Skeletal muscle satellite cell (primary cell): ENCODE measurements around the gene RXRB.

Experiments
- H3K27me3 ChIP-seq: 2 replicates; pipeline ENCODE4 v1.7.0; 2013; ENCODE audit warnings: low read length; ENCODE audit not compliant: control insufficient read depth, insufficient read depth
- H3K36me3 ChIP-seq: 2 replicates; pipeline ENCODE4 v1.7.0; 2013; ENCODE audit warnings: mild to moderate bottlenecking, control low read depth, low read length; ENCODE audit not compliant: insufficient read depth
- H3K4me1 ChIP-seq: 2 replicates; pipeline ENCODE4 v1.7.0; 2013; ENCODE audit warnings: low read length; ENCODE audit not compliant: control insufficient read depth, insufficient read depth
- H3K4me2 ChIP-seq: 2 replicates; pipeline ENCODE4 v1.7.0; 2013; ENCODE audit warnings: mild to moderate bottlenecking, low read length
- H3K4me3 ChIP-seq: 2 replicates; pipeline ENCODE4 v1.7.0; 2013; ENCODE audit warnings: low read length
- H3K9ac ChIP-seq: 2 replicates; pipeline ENCODE4 v1.7.0; 2013; ENCODE audit warnings: mild to moderate bottlenecking, low read depth, low read length, moderate library complexity
- H3K9me3 ChIP-seq: replicated peaks from 2 replicates; pipeline ENCODE4 v1.7.0; 2013; ENCODE audit warnings: mild to moderate bottlenecking, control low read depth, low read length

Gene RXRB

DNA sequence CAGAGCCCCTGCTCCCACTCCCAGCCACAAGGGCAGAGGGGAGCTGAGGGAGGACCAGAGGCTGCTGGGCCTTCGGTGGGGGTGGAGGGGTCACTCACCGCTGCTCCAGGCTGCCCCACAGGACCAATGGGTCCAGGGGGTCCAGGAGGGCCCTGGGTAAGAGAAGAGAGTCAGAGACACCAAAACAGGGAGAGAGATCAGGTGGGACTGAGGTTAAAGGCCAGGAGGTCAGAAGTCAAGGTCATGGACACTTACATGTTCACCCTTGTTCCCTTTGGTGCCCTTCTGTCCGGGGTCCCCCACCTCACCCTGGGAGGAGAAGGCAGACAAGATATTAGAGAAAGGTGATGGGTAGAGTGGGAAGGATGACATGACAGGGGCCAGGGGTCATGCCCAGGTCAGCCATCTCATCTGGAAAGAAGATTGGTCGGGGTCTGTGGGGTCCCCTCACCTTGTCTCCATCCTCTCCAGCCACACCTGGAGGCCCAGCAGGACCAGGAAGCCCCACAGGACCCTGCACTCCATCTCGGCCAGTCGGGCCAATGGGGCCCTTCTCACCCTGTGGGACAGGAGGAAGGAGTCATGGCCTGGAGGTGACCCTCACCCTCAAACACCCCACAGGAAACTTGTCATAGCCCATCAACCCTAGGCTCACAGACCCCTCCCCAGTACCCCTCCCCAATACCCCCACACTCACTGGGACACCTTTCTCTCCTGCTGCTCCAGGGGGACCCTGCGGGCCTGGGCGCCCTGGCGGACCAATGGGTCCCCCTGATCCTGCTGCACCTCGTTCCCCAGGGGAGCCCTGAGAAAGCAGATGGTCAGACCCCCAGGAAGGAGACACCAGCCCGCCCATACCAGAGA, 29.2 kb downstream of the RXRB start:
- Histone ChIP-seq H3K9ac (no peak overlapping the region), H3K4me2 (no peak overlapping the region), H3K27me3 (peaks cover 13% of the 10 kb centered on the region), H3K36me3 (no peaks in the 10 kb centered on the region), H3K4me3 (no peak overlapping the region), H3K4me1 (no peaks in the 10 kb centered on the region), H3K9me3 (no peaks in the 10 kb centered on the region)

DNA sequence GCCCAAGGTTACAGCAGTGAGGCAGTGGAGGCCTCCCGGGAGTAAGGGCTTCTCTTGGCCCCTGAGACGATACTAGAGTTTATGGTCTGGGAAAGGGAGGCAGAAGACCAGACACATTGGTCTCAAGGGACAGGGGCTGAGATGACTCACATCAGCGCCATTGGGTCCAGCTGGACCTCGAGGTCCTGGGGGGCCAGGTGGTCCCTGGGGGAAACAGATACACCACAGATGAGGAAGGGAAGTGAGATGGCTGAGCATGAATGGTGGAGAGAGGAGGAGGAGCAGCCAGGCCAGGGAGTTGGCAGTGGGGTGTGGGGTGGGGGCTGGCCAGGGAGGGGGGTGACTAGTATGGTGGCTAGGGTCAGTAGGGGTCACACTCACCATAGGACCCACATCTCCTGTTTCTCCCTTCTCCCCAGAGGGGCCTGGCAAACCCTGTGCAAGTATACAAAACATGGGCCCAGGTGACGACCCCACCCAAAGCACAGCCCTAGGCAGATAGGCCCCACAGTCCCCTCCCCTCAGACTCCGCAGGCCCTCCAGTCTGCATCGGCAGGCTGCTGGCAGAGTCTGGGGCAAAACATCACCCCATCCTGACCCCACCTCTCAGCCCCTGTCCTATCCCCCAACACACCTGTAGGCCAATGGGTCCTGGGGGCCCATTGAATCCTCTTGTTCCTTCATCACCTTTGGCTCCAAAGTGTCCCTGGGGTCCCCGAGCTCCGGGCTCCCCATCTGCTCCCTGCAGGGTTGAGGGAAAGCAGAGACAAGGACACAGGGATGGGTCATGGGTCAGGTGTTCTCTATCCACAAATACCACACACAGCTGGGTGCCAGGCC, 30.1 kb downstream of the RXRB start:
- H3K4me2 ChIP-seq = no peak overlapping the region
- peaks cover 10% of the 10 kb centered on the region for H3K27me3 ChIP-seq
- no peak overlapping the region for H3K9ac ChIP-seq
- no peaks in the 10 kb centered on the region for H3K4me1 ChIP-seq
- no peaks in the 10 kb centered on the region for H3K9me3 ChIP-seq
- no peaks in the 10 kb centered on the region for H3K36me3 ChIP-seq
- H3K4me3 ChIP-seq = no peak overlapping the region

DNA sequence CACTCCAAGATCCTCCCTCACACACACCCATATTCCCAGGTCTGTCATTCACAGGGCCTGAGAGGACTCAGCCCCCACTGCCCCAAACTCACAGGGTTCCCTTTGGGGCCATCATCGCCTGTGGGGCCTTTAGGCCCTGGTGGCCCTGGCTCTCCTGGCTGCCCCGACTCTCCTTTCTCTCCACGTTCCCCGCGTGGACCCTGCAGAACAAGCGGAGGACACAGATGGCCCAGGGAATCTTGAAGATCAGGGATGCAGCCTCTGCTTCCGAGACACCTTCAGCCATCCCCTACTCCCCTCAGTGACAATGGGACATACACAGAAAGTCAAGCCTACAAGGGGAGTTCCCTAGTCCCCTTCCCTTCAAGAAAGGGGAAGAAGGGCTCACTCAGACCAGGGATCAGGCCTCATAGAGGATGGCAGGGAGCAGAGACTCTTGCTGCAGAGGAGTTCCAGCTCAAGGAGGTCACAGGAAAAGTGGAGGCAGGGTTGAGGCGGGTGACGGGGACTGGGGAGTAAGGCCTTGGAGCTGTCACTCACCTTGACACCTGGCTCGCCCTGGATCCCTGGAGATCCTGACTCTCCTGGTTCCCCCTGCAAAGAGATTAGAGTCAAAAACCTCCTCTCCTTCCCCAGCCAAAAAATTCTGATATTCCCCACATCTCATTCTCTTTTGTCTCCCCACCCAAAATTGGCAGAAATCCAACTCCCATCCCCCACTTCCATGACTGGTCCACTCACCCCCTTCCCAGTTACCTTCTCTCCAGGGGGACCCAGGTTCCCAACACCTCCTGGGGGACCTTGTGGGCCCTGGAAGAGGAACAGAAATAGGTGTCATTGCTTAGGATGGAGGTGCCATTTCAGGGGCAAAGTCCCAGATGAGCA, 30.9 kb downstream of the RXRB start:
- no peak overlapping the region for H3K4me3 ChIP-seq
- peaks cover 10% of the 10 kb centered on the region for H3K27me3 ChIP-seq
- no peaks in the 10 kb centered on the region for H3K4me1 ChIP-seq
- H3K36me3 ChIP-seq = no peaks in the 10 kb centered on the region
- no peaks in the 10 kb centered on the region for H3K9me3 ChIP-seq
- H3K4me2 ChIP-seq = no peak overlapping the region
- no peak overlapping the region for H3K9ac ChIP-seq

DNA sequence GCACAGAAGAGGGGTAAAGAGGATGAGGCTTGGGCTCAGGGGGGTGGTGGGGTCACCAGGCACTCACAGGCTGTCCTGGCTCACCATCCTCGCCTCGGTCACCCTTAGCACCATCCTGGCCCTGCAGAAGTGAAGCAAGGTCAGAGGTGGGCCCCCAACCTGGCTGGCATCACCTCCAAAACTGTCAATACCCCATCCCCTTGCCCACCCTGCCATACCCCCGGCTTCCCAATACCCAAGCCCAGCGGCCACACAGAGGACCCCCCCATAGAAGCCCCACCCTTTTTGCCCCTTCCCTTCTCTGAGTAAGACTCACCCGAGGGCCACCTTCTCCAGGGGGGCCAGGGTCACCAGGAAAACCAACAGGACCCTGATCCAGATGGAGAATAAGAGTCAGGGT, 31.8 kb downstream of the RXRB start:
- no peak overlapping the region for H3K9ac ChIP-seq
- H3K4me3 ChIP-seq = no peak overlapping the region
- peaks cover 18% of the 10 kb centered on the region for H3K27me3 ChIP-seq
- H3K36me3 ChIP-seq = no peaks in the 10 kb centered on the region
- H3K9me3 ChIP-seq = no peaks in the 10 kb centered on the region
- H3K4me2 ChIP-seq = no peak overlapping the region
- no peaks in the 10 kb centered on the region for H3K4me1 ChIP-seq

DNA sequence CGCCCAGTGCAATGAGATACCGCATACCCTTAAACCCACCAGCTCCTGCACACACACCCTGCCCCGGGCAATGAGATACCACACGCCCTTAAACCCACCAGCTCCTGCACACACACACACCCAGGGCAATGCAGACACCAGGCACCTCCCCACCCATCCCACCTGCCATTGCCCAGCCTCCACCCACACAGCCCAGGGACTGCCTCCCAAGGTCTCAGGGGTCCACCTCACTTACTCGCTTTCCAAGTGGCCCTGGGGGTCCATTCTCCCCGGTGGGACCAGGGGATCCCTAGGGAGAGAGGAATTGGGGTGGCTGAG, 32.2 kb downstream of the RXRB start:
- no peak overlapping the region for H3K9ac ChIP-seq
- H3K9me3 ChIP-seq = no peaks in the 10 kb centered on the region
- H3K4me3 ChIP-seq = no peak overlapping the region
- H3K4me1 ChIP-seq = no peaks in the 10 kb centered on the region
- peaks cover 14% of the 10 kb centered on the region for H3K27me3 ChIP-seq
- H3K4me2 ChIP-seq = no peak overlapping the region
- no peaks in the 10 kb centered on the region for H3K36me3 ChIP-seq

DNA sequence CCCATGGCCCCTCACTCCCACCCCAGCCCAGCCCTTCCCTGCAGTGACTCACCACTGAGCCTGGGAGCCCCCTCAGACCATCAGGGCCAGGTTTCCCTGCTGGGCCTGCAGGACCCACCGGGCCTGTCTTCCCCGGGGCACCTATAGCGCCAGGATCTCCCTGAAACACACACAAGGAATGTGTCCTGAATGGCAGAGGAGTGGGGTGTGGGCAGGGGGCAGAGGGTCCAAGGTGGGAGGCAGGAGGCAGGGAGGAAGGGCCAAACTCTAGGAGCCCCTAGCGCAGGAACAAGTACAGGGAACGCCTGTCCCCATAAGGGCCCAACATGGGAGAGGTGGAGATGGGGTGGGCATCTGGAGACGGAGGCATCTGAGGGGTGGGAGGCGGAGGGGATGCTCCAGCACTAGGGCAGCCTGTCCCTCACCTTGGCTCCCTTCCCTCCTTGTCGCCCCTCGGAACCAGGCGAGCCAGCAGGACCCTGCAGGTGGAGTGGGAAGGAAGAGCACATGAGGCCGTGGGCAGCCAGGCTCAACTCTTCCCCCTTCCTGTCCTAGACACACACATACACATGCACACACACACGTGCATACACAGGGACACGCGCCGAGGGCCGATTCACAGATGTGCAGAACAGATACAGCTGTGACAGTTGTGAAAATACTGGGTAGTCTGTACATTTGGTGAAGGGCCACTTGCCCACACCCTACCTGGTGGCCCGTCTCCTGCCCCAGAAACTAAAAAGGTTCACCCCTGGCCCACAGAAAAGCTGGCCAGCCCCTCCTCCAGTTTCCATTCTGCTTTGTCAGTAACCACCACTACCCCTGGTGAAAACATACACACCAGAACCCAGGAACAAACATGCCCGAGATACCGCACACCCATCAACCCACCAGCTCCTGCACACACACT, 32.8 kb downstream of the RXRB start:
- H3K4me3 ChIP-seq = no peak overlapping the region

DNA sequence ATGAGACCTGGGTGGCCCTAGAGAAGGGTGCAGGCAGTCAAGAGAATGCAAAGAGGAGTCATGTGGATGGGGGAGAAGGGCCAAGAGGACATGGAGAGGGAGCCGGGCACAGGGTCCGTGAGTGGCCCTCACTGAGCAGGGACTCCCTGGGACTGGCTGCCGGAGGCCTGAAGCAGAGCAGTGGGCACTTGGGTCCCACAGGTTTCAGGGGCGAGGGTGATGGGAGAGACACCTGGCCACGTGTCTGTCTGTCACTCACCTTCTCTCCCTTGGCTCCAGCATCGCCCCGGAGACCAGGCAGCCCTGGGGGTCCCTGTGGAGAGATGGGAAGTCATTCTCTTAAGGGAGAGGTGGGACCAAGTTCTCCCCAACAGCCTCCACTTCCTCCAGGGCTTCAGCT, 33.7 kb downstream of the RXRB start:
- Histone ChIP-seq H3K4me1 (peaks cover 4% of the 10 kb centered on the region), H3K9ac (no peak overlapping the region), H3K9me3 (no peaks in the 10 kb centered on the region), H3K4me3 (no peak overlapping the region), H3K36me3 (no peaks in the 10 kb centered on the region), H3K4me2 (no peak overlapping the region), H3K27me3 (peaks cover 12% of the 10 kb centered on the region)

More for the DNA sequence above, 32.8 kb downstream of the RXRB start:
- peaks cover 12% of the 10 kb centered on the region for H3K27me3 ChIP-seq
- H3K4me1 ChIP-seq = no peaks in the 10 kb centered on the region
- no peaks in the 10 kb centered on the region for H3K36me3 ChIP-seq
- H3K9ac ChIP-seq = no peak overlapping the region
- no peaks in the 10 kb centered on the region for H3K9me3 ChIP-seq
- no peak overlapping the region for H3K4me2 ChIP-seq

DNA sequence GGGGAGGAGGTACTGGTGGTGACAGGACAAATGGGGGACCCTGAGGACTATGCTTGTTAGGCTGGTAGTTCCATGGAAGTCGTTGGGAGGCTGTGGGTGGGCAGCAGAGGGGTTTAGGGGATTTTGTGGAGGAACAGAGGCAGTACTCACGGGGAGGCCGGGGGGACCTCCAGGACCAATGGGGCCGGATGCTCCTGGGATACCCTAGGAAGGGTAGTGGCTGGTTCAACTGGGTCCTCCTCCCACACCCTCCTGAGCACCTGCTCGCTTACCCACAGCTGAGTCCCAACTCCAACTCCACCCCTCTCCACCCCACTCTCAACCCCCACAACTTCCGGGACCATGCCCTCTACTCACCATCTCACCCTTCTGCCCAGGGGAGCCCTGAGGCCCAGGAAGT, 34.1 kb downstream of the RXRB start:
- H3K27me3 ChIP-seq = peaks cover 12% of the 10 kb centered on the region
- no peak overlapping the region for H3K4me3 ChIP-seq
- no peaks in the 10 kb centered on the region for H3K36me3 ChIP-seq
- no peaks in the 10 kb centered on the region for H3K9me3 ChIP-seq
- no peak overlapping the region for H3K9ac ChIP-seq
- H3K4me2 ChIP-seq = no peak overlapping the region
- peaks cover 7% of the 10 kb centered on the region for H3K4me1 ChIP-seq

DNA sequence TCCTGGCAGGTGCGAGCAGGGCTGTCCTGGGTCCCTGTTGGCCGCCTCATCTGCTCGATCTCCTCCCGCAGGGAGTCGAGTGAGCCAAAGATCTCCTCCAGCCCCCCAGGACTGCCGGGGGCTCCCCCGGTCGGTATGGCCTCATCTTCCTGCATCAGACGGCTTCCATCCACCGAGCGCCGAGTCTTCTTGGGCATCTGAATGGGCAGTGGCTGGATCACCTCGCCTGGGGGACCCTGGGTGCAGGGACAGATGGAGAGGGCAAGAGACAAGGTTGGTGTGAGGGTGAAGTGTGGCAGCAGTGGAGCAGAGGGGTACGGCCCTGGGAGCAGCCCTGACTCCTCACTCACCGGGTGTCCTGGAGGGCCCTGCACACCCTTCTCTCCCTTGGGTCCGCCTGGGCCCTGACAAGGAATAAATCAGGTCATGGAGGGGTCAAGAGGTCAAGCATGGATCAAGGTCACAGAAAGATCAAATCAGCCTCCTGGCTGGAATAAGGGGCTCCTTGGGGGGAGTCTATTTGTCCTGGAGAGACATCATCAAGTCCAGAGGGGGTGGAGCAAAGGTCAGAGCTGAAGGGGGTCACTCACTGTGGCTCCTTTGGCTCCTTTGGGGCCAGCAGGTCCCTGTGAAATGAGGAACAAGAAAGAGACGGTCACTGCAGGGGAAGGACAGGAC, 34.7 kb downstream of the RXRB start:
- Histone ChIP-seq H3K4me2 (no peak overlapping the region), H3K9ac (no peak overlapping the region), H3K27me3 (peaks cover 12% of the 10 kb centered on the region), H3K36me3 (no peaks in the 10 kb centered on the region), H3K4me1 (peaks cover 13% of the 10 kb centered on the region), H3K9me3 (no peaks in the 10 kb centered on the region), H3K4me3 (no peak overlapping the region)

DNA sequence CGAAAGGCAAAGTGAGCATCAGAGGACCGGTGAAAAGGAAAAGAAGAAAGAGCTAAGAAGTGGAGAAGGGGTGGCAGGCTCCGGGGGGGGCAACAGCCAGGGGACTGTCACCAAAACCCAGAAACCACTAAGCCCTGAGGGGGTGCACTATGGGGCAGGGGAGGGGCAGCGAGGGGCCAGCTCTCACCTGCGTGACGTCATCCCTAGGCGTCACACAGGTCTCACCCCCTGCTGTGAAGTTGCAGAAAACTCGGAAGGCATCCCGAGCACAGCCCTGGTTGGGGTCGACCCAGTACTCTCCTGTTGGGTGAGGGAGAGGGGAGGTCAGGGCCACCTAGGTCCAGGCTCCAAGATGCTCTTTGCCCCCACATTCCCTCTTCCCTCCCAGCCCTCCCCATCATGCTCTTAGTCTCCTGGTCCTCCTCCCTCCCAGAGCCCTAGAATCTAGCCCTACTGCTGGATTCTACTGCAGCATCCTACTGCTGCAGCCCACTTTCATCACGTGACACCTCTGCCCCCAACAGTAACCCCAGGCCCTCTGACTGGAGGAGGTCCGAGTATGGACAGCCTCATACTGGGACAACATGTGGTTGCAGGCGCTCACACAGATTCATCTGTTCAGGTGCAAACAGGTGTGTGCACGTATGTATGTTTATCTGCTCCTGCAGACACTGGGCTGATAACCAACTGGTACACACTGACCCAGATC, 35.6 kb downstream of the RXRB start:
- no peaks in the 10 kb centered on the region for H3K9me3 ChIP-seq
- no peak overlapping the region for H3K4me2 ChIP-seq
- H3K36me3 ChIP-seq = no peaks in the 10 kb centered on the region
- H3K4me1 ChIP-seq = peaks cover 17% of the 10 kb centered on the region
- H3K27me3 ChIP-seq = peaks cover 12% of the 10 kb centered on the region
- no peak overlapping the region for H3K4me3 ChIP-seq
- no peak overlapping the region for H3K9ac ChIP-seq
